GM13976 (cell line): ENCODE results near the gene PDE2A.

Experiments
- DNase-seq: peaks from one replicate; pipeline ENCODE4 v3.0.0; 2012; ENCODE audit warnings: low spot score
- CTCF ChIP-seq: IDR thresholded peaks from 2 replicates; pipeline ENCODE4 v1.5.1; 2012; ENCODE audit warnings: borderline replicate concordance, mild to moderate bottlenecking; ENCODE audit not compliant: insufficient read depth; ENCODE audit errors: extremely low read depth, missing control alignments, control extremely low read depth
- in situ Hi-C: fragments of 300-500 bp; cut with MboI; formaldehyde crosslinking; loops from one replicate; pipeline ENCODE4 v1.12.0; 2022; ENCODE audit warnings: low sequenced_read_pairs, mixed read lengths, inconsistent platforms; ENCODE audit not compliant: unreplicated experiment

PDE2A gene

GRCh38 chr11:72655014-72655413 lies 19.2 kb downstream of the PDE2A start:
- DNase-seq, result no peak
- in situ Hi-C loops, result no loop called here
- no peak for TF ChIP-seq CTCF

GRCh38 chr11:72653649-72654048 lies 20.6 kb downstream of the PDE2A start:
- TF ChIP-seq CTCF, result no peak

GRCh38 chr11:72652873-72653630 lies 21.2 kb downstream of the PDE2A start:
- TF ChIP-seq CTCF, result no peak
- in situ Hi-C loops, result no loop called here
- DNase-seq, result no peak

More at GRCh38 chr11:72653649-72654048, 20.6 kb downstream of the PDE2A start:
- in situ Hi-C loops, result no loop called here
- DNase-seq, result no peak

- TF ChIP-seq CTCF, result no peak
- DNase-seq, result no peak
- in situ Hi-C loops, result no loop called here
Observed at GRCh38 chr11:72652133-72652532, 22.1 kb downstream of the PDE2A start.

- no peak for TF ChIP-seq CTCF
- in situ Hi-C loops, result no loop called here
- no peak for DNase-seq
Observed at GRCh38 chr11:72649215-72649976, 24.8 kb downstream of the PDE2A start.

- no peak for TF ChIP-seq CTCF
- no peak for DNase-seq
- in situ Hi-C loops, result no loop called here
Observed at GRCh38 chr11:72648384-72649136, 25.7 kb downstream of the PDE2A start.
